Muscle of back (tissue), 11 donors: ENCODE results near the gene LY6G6D. TPM values are rescaled to one million over a fixed set of nuclear protein-coding genes. Genes with fewer than 3 reads are reported as not detected.

ENCODE experiments used
- DNase-seq, 3 donors: peaks; one replicate each; pipeline versions ENCODE4 v3.0.0 to v3.0.0-alpha.2; 2013
- polyA plus RNA-seq, 10 donors: library from polyadenylated mRNA; unstranded; fragments of 120-200 nt; gene quantifications; one replicate each; pipeline ENCODE4 v1.2.1, GENCODE V29; 2013; ENCODE audit not compliant: insufficient read length in 10 of 10

Gene LY6G6D
- polyA plus RNA-seq, 10 donors: 0.42 to 1.1 (median 0.53) TPM; not detected in 4

- no peak for DNase-seq
Observed at GRCh38 chr6:31762878-31763618, 47.9 kb downstream of the LY6G6D start.

- DNase-seq: peak in 2 of 3 donors; percentile 26 to 48
Observed at GRCh38 chr6:31763619-31763940, 48.4 kb downstream of the LY6G6D start.

GRCh38 chr6:31764198-31764597 lies 49.0 kb downstream of the LY6G6D start:
- DNase-seq: no peak

GRCh38 chr6:31765559-31765909 lies 50.4 kb downstream of the LY6G6D start:
- no peak for DNase-seq

- peak in 1 of 3 donors; percentile 34 for DNase-seq
Observed at GRCh38 chr6:31765910-31766794, 51.0 kb downstream of the LY6G6D start.

- no peak for DNase-seq
Observed at GRCh38 chr6:31767096-31767645, 52.0 kb downstream of the LY6G6D start.

Other genes with a start within 250 kb of the LY6G6D start
- 1 to 10 TPM in 5 of 10 donors, under 1 TPM in 5; 0.47 to 1.1 (median 0.99) TPM for gene MICB, start 217.2 kb upstream of the LY6G6D start, polyA plus RNA-seq
- not detected for gene MCCD1, start 186.4 kb upstream of the LY6G6D start, polyA plus RNA-seq
- 100 to 1,000 TPM; 292 to 441 (median 367) TPM for gene DDX39B, start 173.3 kb upstream of the LY6G6D start, polyA plus RNA-seq
- gene ATP6V1G2, start 168.7 kb upstream of the LY6G6D start, polyA plus RNA-seq: 1 to 10 TPM; 2.5 to 5.9 (median 3.9) TPM
- 10 to 100 TPM; 11.3 to 17.7 (median 14.4) TPM for gene NFKBIL1, start 167.7 kb upstream of the LY6G6D start, polyA plus RNA-seq
- gene LTA, start 143.1 kb upstream of the LY6G6D start, polyA plus RNA-seq: under 1 TPM in 6 of 10 donors, not detected in 4; 0.12 to 0.91 (median 0.21) TPM
- 1 to 10 TPM in 1 of 10 donors, under 1 TPM in 8, not detected in 1; 0.17 to 3.5 (median 0.29) TPM for gene TNF, start 139.8 kb upstream of the LY6G6D start, polyA plus RNA-seq
- 10 to 100 TPM in 1 of 10 donors, 1 to 10 TPM in 6, under 1 TPM in 3; 0.67 to 32.2 (median 1.5) TPM for gene LTB, start 132.9 kb upstream of the LY6G6D start, polyA plus RNA-seq
- 10 to 100 TPM in 1 of 10 donors, 1 to 10 TPM in 9; 4.1 to 10.9 (median 6.4) TPM for gene LST1, start 129.1 kb upstream of the LY6G6D start, polyA plus RNA-seq
- under 1 TPM in 4 of 10 donors, not detected in 6; 0.20 to 0.59 (median 0.30) TPM for gene NCR3, start 122.3 kb upstream of the LY6G6D start, polyA plus RNA-seq
- gene AIF1, start 100.1 kb upstream of the LY6G6D start, polyA plus RNA-seq: 10 to 100 TPM; 15.1 to 35.2 (median 23.0) TPM
- gene PRRC2A, start 94.6 kb upstream of the LY6G6D start, polyA plus RNA-seq: 100 to 1,000 TPM; 112 to 149 (median 132) TPM
- 100 to 1,000 TPM; 177 to 216 (median 198) TPM for gene BAG6, start 62.7 kb upstream of the LY6G6D start, polyA plus RNA-seq
- gene APOM, start 59.5 kb upstream of the LY6G6D start, polyA plus RNA-seq: 1 to 10 TPM; 2.6 to 5.7 (median 4.2) TPM
- gene C6orf47, start 54.6 kb upstream of the LY6G6D start, polyA plus RNA-seq: 10 to 100 TPM; 11.4 to 16.0 (median 13.4) TPM
- gene GPANK1, start 50.4 kb upstream of the LY6G6D start, polyA plus RNA-seq: 10 to 100 TPM; 10.1 to 16.9 (median 12.2) TPM
- gene CSNK2B, start 49.3 kb upstream of the LY6G6D start, polyA plus RNA-seq: 100 to 1,000 TPM; 118 to 150 (median 138) TPM
- gene LY6G5B, start 45.4 kb upstream of the LY6G6D start, polyA plus RNA-seq: 10 to 100 TPM in 6 of 10 donors, 1 to 10 TPM in 4; 5.6 to 24.0 (median 10.9) TPM
- 1 to 10 TPM in 9 of 10 donors, under 1 TPM in 1; 0.68 to 5.1 (median 2.4) TPM for gene LY6G5C, start 34.3 kb upstream of the LY6G6D start, polyA plus RNA-seq
- 10 to 100 TPM; 36.3 to 50.0 (median 39.2) TPM for gene ABHD16A, start 12.0 kb upstream of the LY6G6D start, polyA plus RNA-seq
- under 1 TPM in 3 of 10 donors, not detected in 7; 0.17 to 0.38 (median 0.20) TPM for gene LY6G6F, start 8.5 kb upstream of the LY6G6D start, polyA plus RNA-seq
- gene LY6G6C, start 6.4 kb downstream of the LY6G6D start, polyA plus RNA-seq: 1 to 10 TPM in 1 of 10 donors, under 1 TPM in 8, not detected in 1; 0.19 to 1.0 (median 0.38) TPM
- gene MPIG6B, start 8.0 kb downstream of the LY6G6D start, polyA plus RNA-seq: 1 to 10 TPM in 3 of 10 donors, under 1 TPM in 7; 0.52 to 1.8 (median 0.82) TPM
- gene DDAH2, start 14.0 kb downstream of the LY6G6D start, polyA plus RNA-seq: 100 to 1,000 TPM in 8 of 10 donors, 10 to 100 TPM in 2; 87.3 to 135 (median 109) TPM
- gene CLIC1, start 21.2 kb downstream of the LY6G6D start, polyA plus RNA-seq: 100 to 1,000 TPM; 114 to 181 (median 138) TPM
- 10 to 100 TPM in 6 of 10 donors, 1 to 10 TPM in 4; 5.9 to 29.4 (median 13.5) TPM for gene MSH5, start 24.7 kb downstream of the LY6G6D start, polyA plus RNA-seq
- gene SAPCD1, start 47.3 kb downstream of the LY6G6D start, polyA plus RNA-seq: 10 to 100 TPM in 1 of 10 donors, 1 to 10 TPM in 9; 2.1 to 10.9 (median 3.0) TPM
- 1 to 10 TPM in 9 of 10 donors, under 1 TPM in 1; 0.88 to 3.3 (median 2.3) TPM for gene VWA7, start 62.0 kb downstream of the LY6G6D start, polyA plus RNA-seq
- gene VARS1, start 80.4 kb downstream of the LY6G6D start, polyA plus RNA-seq: 10 to 100 TPM; 42.0 to 63.0 (median 46.2) TPM
- gene LSM2, start 91.6 kb downstream of the LY6G6D start, polyA plus RNA-seq: 10 to 100 TPM; 46.2 to 63.6 (median 58.9) TPM
- gene HSPA1L, start 99.9 kb downstream of the LY6G6D start, polyA plus RNA-seq: 1 to 10 TPM; 3.3 to 4.3 (median 3.9) TPM
- 100 to 1,000 TPM in 1 of 10 donors, 10 to 100 TPM in 9; 47.4 to 176 (median 71.8) TPM for gene HSPA1A, start 100.2 kb downstream of the LY6G6D start, polyA plus RNA-seq
- 100 to 1,000 TPM in 1 of 10 donors, 10 to 100 TPM in 9; 34.3 to 226 (median 55.8) TPM for gene HSPA1B, start 112.4 kb downstream of the LY6G6D start, polyA plus RNA-seq
- 10 to 100 TPM; 15.3 to 19.4 (median 17.2) TPM for gene NEU1, start 147.5 kb downstream of the LY6G6D start, polyA plus RNA-seq
- under 1 TPM in 8 of 10 donors, not detected in 2; 0.08 to 0.50 (median 0.29) TPM for gene SLC44A4, start 163.6 kb downstream of the LY6G6D start, polyA plus RNA-seq
- gene EHMT2, start 182.3 kb downstream of the LY6G6D start, polyA plus RNA-seq: 10 to 100 TPM; 23.3 to 40.1 (median 29.4) TPM
- gene ZBTB12, start 186.7 kb downstream of the LY6G6D start, polyA plus RNA-seq: 10 to 100 TPM in 4 of 10 donors, 1 to 10 TPM in 6; 7.9 to 16.2 (median 9.6) TPM
- gene C2, start 212.4 kb downstream of the LY6G6D start, polyA plus RNA-seq: 1 to 10 TPM; 3.5 to 9.1 (median 5.7) TPM
- 1 to 10 TPM; 1.0 to 2.6 (median 1.6) TPM for gene CFB, start 230.7 kb downstream of the LY6G6D start, polyA plus RNA-seq
- gene NELFE, start 243.6 kb downstream of the LY6G6D start, polyA plus RNA-seq: 10 to 100 TPM; 49.5 to 68.7 (median 64.3) TPM
- 10 to 100 TPM; 17.9 to 35.1 (median 25.0) TPM for gene SKIC2, start 243.8 kb downstream of the LY6G6D start, polyA plus RNA-seq